HG02571 (cell line): Measurements from ENCODE around the gene RPS5.
"Not testable (repeated sequence)": the region's sequence is repeated elsewhere in the genome, so short reads cannot be mapped to it uniquely, and the experiment has no call there.

Source experiments
- ATAC-seq: cut with Tn5 transposase; IDR thresholded peaks from one replicate; pipeline ENCODE4 v1.9.1; 2021; ENCODE audit warnings: mild to moderate bottlenecking, moderate library complexity; ENCODE audit not compliant: unreplicated experiment

The RPS5 gene

GRCh38 chr19:58401840-58402421 is 14.9 kb downstream of the RPS5 start:
- ATAC-seq: no peak

DNA sequence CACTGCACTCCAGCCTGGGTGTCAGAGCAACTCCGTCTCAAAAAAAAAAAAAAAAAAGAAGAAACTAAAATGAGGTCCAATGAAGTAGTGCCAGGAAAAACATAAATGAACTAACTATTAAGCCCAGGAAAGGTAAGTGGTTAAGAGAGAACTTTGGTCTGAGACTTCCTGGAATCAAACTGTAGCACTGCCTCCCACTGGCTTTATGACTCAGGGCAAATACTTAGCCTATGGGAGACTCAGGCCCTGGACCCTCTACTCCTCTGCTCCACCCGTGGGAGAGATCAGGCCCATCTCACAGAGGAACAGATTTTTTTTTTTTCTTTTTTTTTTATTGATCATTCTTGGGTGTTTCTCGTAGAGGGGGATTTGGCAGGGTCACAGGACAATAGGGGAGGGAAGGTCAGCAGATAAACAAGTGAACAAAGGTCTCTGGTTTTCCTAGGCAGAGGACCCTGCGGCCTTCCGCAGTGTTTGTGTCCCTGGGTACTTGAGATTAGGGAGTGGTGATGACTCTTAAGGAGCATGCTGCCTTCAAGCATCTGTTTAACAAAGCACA is 16.9 kb downstream of the RPS5 start:
- not testable (repeated sequence) for ATAC-seq

- ATAC-seq: no peak
These were observed 20.0 kb downstream of the RPS5 start for GRCh38 chr19:58406818-58407657.

- ATAC-seq: no peak
These were observed 20.6 kb downstream of the RPS5 start for GRCh38 chr19:58407658-58408151.

DNA sequence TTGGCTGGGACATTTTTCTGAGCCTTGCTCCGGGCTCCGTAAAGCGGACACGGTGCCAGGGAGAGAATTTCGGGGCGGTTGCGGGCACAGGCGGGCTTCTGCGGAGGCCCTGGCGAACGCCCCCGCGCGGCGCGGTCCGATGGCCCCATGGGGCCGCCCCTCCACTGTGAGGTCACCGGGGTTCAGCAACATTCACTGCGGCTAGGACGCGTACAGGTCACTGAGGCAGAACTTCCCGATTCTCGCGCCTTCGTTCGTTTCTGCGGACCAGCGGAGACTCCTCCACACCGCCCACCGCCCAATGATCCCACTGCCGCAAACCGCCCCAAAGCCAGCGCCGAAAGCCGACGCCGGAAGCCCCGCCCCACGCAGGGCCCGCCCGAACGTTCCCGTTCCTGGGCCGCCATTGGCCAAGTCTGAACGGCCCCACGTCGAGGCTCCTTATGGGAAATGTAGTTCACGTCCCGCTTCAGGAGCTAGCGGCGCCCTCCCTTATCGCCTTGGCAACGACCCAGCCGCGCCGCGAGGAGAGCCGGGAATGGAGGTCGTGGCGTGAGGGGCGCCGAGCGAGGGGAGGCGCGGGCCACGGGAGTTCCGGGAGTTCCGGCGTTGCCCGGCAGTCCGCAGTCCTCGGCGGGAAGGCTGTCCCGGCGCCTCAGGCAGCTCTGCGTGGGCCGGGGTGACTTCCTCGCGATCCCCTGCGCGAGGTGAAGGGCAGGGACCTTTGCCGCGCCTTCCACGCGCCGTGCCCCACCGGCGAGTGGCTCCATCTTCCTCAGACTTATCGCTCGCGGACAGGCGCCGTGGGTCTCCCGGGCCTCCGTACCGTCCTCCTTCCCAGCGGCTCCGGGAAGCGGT is 21.3 kb downstream of the RPS5 start, which contains the start of gene ZNF584:
Gene ZNF584 (plus strand): TSS at position 498 of the 858 bp plus-strand sequence. CDS start 499 bp downstream, outside the sequence.
- peak; percentile 83 for ATAC-seq

DNA sequence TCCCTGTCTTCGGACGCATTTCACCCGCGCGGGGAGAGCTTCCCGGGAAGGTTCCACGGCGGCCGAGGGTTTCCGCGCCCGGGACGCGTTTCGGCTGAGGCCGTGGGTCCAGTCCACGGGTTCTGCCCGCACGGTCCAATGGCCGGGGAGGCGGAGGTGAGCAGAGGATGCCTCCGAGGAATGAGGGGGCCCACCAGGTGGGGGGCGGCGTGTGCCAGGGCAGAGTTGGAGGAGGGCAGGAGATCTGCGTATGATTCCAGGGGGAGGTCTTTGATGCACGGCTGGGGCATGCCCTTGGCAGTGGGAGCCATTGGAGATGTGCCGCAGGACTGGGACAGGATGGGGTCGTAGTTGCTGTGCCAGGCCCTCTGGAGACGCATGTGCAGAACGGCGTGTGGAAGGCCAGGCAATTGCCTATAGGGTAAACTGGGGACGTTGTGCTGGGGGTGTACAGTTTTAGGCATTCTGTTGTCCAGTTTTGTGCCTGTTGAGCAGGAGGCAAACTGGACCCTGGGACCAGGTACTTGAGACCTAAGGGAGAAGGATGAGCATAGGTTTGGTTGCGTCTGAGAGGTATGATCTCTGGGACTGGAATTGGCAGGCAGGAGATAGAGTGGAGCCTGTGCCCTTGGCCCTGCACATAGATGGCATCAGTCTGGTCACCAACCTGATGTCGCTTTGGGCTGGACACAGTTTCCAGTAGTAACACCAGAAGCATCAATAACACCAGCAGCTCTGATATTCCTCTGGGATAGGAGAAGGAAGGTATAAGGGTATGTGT is 22.1 kb downstream of the RPS5 start:
- ATAC-seq: peak; percentile 10

DNA sequence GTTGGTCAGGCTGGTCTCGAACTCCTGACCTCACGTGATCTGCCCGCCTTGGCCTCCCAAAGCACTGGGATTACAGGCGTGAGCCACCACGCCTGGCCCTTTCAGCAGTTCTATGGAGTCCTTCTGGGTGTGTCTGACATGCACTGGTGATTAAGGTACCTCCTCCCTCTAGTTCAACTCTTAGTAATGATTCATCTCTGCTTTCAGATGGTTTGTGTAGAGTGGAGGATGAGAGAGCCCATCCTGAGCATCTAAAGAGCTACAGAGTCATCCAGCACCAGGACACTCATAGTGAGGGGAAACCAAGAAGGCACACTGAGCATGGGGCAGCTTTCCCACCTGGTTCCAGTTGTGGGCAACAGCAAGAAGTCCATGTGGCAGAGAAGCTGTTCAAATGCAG is 29.5 kb downstream of the RPS5 start:
- ATAC-seq: no peak

- no peak for ATAC-seq
These were observed 30.0 kb downstream of the RPS5 start for GRCh38 chr19:58417071-58417470.

- ATAC-seq: no peak
These were observed 41.5 kb downstream of the RPS5 start for GRCh38 chr19:58428617-58429016.

GRCh38 chr19:58429745-58430144 is 42.7 kb downstream of the RPS5 start:
- no peak for ATAC-seq

DNA sequence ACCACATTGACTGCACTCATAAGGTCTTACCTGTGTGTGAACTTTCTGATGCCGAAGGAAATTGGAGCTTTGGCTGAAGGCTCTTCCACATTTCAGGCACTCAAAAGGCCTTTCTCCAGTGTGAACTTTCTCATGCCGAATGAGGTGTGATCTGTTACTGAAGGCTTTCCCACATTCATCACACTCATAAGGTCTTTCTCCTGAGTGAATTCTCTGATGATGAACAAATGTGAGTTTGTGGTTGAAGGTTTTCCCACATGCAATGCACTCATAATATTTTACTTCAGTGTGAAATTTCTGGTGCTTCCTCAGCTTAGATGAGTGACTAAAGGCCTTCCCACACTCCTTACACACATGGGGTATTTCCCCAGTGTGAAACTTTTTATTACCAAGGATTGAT is 47.1 kb downstream of the RPS5 start:
- no peak for ATAC-seq

GRCh38 chr19:58439576-58440554 is 52.8 kb downstream of the RPS5 start, which contains the start of gene ZNF132:
TSS of gene ZNF132 (minus strand) at chr19:58440153. CDS start at chr19:58439821, 332 bp downstream.
- peak; percentile 91 for ATAC-seq

DNA sequence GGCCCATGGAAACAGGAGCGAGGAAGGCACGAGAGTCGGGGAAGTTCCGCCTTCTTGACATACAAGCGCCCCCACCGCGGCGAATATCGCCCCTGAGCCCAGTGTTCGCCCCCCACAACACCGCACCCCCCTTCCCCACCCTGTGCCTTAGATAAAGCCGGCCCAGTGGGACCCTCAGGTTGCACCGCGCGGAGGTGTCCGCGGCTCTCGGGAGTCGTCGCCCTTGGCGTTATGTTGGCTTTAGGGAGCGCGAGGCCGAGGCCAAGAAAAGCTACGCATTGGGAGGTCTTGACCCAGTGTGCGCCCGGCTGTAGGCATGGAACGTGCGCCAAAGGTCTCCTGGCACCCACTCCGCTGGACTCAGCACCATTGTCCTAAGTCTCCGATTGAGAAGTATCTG is 53.5 kb downstream of the RPS5 start:
- no peak for ATAC-seq

DNA sequence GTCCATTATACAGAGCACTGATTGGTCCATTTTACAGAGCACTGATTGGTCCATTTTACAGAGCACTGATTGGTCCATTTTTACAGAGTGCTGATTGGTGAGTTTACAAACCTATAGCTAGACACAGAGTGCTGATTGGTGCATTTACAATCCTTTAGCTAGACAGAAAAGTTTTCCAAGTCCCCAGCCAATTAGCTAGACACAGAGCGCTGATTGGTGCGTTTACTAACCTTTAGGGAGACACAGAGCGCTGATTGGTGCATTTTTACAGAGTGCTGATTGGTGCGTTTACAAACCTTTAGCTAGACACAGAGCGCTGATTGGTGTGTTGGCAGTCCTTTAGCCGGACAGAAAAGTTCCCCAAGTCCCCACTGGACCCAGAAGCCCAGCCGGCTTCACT is 55.9 kb downstream of the RPS5 start:
- not testable (repeated sequence) for ATAC-seq
